Mesodermal cell (in vitro differentiated cells): Measurements from ENCODE around the gene ITIH5.
"Not testable (repeated sequence)": the region's sequence is repeated elsewhere in the genome, so short reads cannot be mapped to it uniquely, and the experiment has no call there.

Experiments
- H3K27ac ChIP-seq: 2 replicates; pipeline ENCODE4 v1.7.0; 2013; ENCODE audit warnings: mild to moderate bottlenecking, low read depth, low read length, moderate library complexity; ENCODE audit not compliant: severe bottlenecking
- H3K36me3 ChIP-seq: 2 replicates; pipeline ENCODE4 v1.7.1; 2013; ENCODE audit warnings: mild to moderate bottlenecking, low read length, moderate library complexity; ENCODE audit not compliant: control insufficient read depth, insufficient read depth
- H3K4me1 ChIP-seq: one replicate; pipeline ENCODE4 v1.7.1; 2013; ENCODE audit warnings: mild to moderate bottlenecking, low read length; ENCODE audit not compliant: insufficient read depth, control insufficient read depth, poor library complexity, severe bottlenecking
- H3K4me3 ChIP-seq: 2 replicates; pipeline ENCODE4 v1.7.0; 2013; ENCODE audit warnings: low read length, control low read depth, mild to moderate bottlenecking; ENCODE audit not compliant: insufficient read depth, poor library complexity, severe bottlenecking; ENCODE audit errors: extremely low read depth
- H3K9me3 ChIP-seq: 2 replicates; pipeline ENCODE4 v1.7.1; 2013; ENCODE audit warnings: mild to moderate bottlenecking, low read length, moderate library complexity; ENCODE audit not compliant: control insufficient read depth
- WGBS, 2 experiments: methylation state at CpG; one replicate each; pipeline ENCODE4 v1.1.5; 2013; ENCODE audit warnings: missing lambda C conversion rate in 2 of 2; ENCODE audit not compliant: insufficient coverage in 2 of 2; 5-methylcytosine and 5-hydroxymethylcytosine counted together

ITIH5 gene

DNA sequence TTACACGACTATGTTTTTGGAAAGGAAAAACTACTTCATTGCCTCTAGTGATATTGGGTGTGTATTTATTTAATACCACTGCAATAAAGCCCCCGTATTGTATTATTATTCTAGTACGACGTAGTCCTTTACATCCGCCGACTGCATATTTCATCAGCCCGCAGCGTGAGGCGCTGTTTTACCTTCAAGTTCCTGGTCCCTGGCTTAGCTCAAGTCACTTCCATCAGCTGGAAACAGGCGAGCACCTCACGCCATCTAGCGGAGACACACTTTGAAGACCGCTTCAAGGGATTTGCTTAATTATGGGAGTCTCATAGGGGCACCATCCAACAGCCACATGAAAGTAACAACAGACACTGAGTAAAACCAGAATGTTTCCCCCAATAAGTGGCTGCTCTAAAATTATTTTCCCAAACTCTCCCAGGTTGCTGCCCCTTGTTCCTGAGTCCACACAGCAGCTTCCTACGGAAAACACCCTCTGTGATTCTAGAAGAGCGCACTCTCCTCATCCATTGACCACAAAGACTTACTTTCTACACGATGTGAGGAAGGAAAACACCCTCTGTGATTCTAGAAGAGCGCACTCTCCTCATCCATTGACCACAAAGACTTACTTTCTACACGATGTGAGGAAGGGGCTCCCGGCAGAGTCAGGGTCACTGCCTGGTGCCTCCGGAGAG is 20.6 kb upstream of the ITIH5 start:
- H3K27ac ChIP-seq, result no peak overlapping the region
- no peaks in the 10 kb centered on the region for H3K4me1 ChIP-seq
- H3K9me3 ChIP-seq, result peaks cover 20% of the 10 kb centered on the region
- no peaks in the 10 kb centered on the region for H3K36me3 ChIP-seq
- 20 to 52% methylated on average over 8 to 13 of the region's 20 CpGs for WGBS, 2 experiments
- no peak overlapping the region for H3K4me3 ChIP-seq

DNA sequence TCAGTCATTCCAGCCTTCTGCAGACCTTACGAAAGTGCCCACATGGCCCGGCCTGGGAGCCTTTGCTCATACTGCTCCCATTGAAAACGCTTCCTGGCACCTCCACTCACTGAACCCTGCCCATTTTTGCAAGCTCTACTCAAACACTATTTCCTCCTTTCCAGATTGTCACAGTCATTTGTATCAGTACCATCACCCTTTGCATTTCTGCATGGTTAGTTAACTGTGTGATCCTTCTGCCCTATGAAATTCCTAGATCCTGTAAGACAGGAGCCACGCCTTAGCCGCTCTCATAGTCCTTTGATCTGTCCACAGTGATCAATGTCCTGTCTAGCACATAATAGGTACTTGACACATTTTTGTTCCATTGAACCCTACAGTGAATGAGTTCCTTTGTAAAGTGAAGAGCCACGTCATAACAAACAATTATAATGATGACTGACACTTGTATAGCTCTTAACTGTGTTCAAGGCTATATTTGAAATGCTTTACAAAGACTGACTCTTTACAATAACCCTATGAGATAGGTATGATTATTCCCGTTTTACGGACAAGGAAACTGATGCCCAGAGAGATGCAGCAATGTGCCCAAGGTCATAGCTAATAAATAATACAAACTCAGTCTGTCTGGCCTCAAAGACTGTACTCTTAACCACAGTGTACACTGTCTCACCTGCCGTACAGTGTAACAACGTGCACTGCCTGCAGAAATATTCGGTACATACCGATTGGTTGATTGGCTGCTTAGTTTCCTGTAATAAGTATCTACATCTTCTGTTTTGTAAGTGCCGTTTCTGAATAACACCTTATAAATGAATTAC is 19.8 kb upstream of the ITIH5 start:
- H3K9me3 ChIP-seq, result peaks cover 15% of the 10 kb centered on the region
- no peaks in the 10 kb centered on the region for H3K4me1 ChIP-seq
- no peaks in the 10 kb centered on the region for H3K36me3 ChIP-seq
- H3K27ac ChIP-seq, result no peak overlapping the region
- no peak overlapping the region for H3K4me3 ChIP-seq
- WGBS, 2 experiments, result 87 to 96% methylated on average over 7 to 8 of the region's 13 CpGs

DNA sequence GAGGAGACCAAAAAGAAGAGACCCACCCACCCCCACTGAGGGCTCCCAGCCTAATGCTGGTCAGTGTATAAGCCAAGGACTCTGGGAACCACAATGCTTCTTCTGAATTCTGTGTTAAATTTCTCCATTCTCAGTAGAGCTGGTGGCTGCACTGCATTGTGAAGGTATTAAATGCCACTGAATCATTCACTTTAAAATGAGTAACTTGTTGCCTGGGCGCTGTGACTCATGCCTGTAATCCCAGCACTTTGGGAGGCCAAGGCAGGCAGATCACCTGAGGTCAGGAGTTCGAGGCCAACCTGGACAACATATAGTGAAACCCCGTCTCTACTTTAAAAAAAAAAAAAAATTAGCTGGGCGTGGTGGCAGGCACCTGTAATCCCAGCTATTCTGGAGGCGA is 13.3 kb upstream of the ITIH5 start:
- H3K36me3 ChIP-seq, H3K27ac ChIP-seq, H3K4me1 ChIP-seq, H3K4me3 ChIP-seq, H3K9me3 ChIP-seq: not testable (repeated sequence)
- WGBS, 2 experiments, result 69 to 83% methylated on average over 3 to 5 of the region's 5 CpGs

DNA sequence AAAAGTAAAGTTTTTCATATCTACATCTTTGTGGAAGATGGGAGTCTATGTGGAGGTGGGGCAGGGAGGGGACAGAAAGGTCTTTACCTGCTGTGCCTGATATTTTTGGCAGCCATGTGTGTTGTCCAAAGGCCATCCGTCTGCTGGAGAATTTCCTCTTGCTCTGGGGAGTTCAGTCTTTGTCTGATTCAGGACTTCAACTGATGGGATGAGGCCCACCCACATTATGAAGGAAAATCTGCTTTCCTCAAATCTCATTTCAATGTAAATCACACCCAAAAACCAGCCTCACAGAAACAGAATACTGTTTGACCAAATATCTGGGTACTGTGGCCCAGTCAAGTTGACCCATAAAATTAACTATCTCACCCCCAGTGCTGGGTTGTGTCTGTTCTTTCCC is 12.5 kb upstream of the ITIH5 start:
- Histone ChIP-seq H3K4me1 (no peaks in the 10 kb centered on the region), H3K36me3 (no peaks in the 10 kb centered on the region), H3K9me3 (no peaks in the 10 kb centered on the region), H3K4me3 (no peak overlapping the region), H3K27ac (no peak overlapping the region)
- WGBS, 2 experiments, result 80 to 100% methylated on average over 1 of the region's 1 CpG

DNA sequence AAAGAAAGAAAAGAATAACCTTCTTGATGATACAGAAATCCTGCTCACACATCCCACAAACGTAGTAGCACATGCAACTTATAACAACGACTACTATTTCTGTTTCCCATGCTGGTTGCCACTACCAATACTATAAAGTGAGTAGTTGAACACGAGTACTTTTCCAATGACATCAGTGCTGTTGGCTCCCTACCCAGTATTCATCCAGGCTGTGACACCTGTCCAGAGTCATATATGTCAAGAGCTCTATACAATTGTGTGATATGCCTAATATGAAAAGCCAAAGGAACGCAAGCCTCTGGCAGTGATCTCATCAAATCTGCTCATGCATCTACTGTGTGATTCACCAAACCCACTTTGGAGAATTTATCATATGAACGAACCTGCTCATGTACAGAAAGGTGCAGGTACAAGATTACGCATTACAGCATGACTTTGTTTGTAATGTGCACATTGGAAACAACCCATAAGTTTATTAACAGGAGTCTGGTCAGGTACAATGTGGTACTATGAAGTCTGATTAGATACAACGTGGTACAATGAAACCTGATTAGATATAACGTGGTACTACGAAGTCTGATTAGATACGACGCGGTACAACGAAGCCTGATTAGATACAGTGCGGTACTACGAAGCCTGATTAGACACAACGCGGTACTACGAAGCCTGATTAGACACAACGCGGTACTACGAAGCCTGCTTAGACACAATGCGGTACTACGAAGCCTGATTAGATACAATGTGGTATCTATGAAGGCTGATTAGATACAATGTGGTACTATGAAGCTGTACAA is 5.8 kb upstream of the ITIH5 start:
- Histone ChIP-seq H3K36me3 (no peaks in the 10 kb centered on the region), H3K4me1 (peaks cover 6% of the 10 kb centered on the region), H3K4me3 (no peak overlapping the region), H3K9me3 (no peaks in the 10 kb centered on the region), H3K27ac (no peak overlapping the region)
- WGBS, 2 experiments, result 91 to 95% methylated on average over 22 to 23 of the region's 23 CpGs

DNA sequence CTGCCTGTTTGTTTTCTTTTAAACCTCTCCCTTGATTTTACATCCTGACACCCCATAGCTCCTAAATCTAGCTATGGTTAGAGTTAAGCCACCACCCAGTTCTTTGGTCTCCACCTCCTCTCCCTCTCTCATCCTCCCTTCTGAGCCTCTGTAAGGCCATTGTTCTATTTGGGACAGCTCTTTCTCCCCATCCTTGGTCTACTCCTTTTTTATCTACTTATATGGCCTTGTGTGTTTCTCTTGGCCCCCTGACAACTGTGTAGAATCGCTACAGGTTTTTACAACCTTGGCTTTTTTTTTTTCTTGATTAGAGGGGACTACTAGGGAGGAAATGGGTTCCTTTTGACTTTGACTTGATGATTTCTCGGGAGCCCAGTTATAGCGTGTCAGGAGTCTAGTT is 3.4 kb upstream of the ITIH5 start:
- no peaks in the 10 kb centered on the region for H3K36me3 ChIP-seq
- no peaks in the 10 kb centered on the region for H3K9me3 ChIP-seq
- H3K4me3 ChIP-seq, result no peak overlapping the region
- H3K4me1 ChIP-seq, result peaks cover 14% of the 10 kb centered on the region
- no peak overlapping the region for H3K27ac ChIP-seq
- no CpG with 5 or more reads among the region's 3 CpGs for WGBS, 2 experiments

DNA sequence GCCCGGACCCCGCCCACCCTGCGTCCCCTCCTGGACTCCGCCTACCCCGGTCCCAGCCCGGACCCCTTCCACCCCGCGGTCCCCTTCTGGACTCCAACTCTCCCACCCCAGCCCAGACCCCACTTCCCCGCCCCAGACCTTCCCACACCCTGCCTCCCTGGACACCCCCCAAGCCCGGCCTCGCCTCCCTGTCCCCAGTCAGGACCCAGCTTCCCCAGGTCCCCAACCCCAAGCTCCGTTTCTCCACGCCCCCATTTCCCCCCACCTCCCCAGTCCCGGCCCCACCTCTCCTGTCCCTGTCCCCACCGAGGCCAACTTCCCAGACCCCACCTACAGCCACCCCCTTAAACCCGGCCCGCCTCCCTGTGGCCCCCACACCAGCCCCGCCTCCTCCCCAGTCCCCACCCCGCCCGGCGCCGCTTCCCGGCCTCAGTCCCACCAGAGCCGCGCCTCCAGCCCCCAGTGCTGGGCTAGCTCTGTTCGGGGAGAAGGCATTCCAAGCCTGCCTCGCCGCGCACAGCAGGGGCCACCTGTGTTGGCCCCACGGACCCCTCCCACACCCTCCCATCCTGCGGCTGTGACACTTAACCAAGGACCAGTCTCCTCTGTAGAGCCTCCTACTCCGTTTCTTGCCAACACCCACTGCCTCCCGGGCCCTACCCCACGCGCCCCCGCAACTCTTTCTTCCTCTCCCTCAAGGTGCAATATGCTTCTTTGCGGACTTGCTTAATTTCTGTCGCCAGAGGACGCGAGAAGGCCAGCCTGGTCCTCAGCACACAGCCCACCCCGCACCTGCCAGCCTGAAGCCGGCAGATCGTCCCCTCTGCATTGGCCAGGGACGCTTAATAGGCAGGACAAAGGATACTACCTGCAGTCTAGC is 736 bp upstream of the ITIH5 start:
- Histone ChIP-seq H3K4me3 (peak overlapping the region; percentile 30), H3K4me1 (peaks cover 14% of the 10 kb centered on the region), H3K27ac (no peak overlapping the region), H3K36me3 (no peaks in the 10 kb centered on the region), H3K9me3 (no peaks in the 10 kb centered on the region)
- 4 to 5% methylated on average over 19 to 22 of the region's 44 CpGs for WGBS, 2 experiments

DNA sequence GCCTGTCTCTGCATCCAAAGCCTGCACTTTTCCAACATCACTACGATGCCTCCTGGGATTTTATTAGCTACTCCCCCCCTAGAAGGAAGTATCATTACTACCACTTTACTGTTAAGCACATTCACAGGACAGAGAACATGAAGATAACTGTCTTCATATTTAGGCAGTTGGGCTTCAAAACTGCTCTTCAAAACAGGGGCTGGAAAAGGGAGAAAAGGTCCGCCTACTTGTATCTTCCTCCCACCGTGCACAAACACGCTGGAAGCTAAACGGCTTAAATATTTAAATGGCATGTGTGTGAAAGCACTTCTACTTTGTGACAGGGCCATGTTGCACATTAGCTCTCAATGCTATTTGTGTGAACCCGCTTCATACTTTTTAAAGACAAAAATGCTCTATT is 999 bp downstream of the ITIH5 start:
- Histone ChIP-seq H3K4me1 (peaks cover 10% of the 10 kb centered on the region), H3K9me3 (no peaks in the 10 kb centered on the region), H3K36me3 (no peaks in the 10 kb centered on the region), H3K27ac (no peak overlapping the region), H3K4me3 (peak overlapping the region; percentile 57)
- 37 to 38% methylated on average over 2 to 6 of the region's 6 CpGs for WGBS, 2 experiments

DNA sequence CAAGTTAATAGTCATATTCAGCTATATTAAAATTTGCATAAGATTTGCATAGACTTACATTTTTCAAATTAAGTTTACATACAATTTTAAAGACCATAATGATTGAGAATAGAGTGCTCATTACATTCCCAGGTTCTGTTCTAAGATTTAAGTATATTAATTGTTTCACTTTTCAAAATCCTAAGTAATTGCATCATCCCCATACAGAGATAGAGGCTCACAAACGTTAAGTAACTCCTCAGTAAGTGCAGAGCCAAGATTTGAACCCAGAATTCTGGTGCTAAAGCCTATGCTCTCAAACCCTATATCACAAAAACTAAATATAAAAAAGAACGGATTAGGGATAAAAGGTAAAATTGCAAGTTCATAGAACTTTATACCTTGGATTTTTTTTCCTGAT is 2.1 kb downstream of the ITIH5 start:
- H3K4me3 ChIP-seq, result no peak overlapping the region
- H3K4me1 ChIP-seq, result peaks cover 12% of the 10 kb centered on the region
- no peaks in the 10 kb centered on the region for H3K9me3 ChIP-seq
- H3K36me3 ChIP-seq, result no peaks in the 10 kb centered on the region
- no peak overlapping the region for H3K27ac ChIP-seq
- WGBS, 2 experiments, result no CpG with 5 or more reads among the region's 2 CpGs

DNA sequence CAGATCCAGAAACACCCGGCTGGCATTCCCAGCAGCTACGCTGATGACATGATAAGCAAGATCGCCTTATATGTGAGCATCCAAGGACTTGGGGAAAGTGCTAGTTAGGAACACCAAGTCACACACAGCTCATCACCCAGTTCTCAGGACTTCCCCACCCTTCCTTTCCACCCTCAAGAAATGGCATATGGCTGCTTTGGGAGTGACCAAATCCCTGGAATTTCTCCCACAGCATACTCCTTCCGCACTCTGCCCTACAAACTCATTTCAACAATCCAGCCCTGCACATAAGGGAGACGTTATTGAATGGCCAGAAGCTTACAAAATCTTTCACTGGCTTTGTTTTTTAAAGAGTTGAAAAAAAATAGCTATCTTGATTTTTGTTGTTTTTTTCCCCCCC is 4.2 kb downstream of the ITIH5 start:
- peaks cover 12% of the 10 kb centered on the region for H3K4me1 ChIP-seq
- WGBS, 2 experiments, result 76% methylated on average over 2 of the region's 5 CpGs; no CpG with 5 or more reads in 1 of the 2 experiments
- no peak overlapping the region for H3K4me3 ChIP-seq
- no peaks in the 10 kb centered on the region for H3K36me3 ChIP-seq
- no peak overlapping the region for H3K27ac ChIP-seq
- no peaks in the 10 kb centered on the region for H3K9me3 ChIP-seq
